ENCODE data around the gene GDF15. TPM values are rescaled to one million over a fixed set of nuclear protein-coding genes. Genes with fewer than 3 reads are reported as not detected.

Gene GDF15
- polyA plus RNA-seq, 3 donors: 0.36 TPM; not detected in 2

- Histone ChIP-seq H2AFZ (ENCODE audit: insufficient read depth, low read depth, low read length, poor library complexity, severe bottlenecking) (no peak overlapping the region), H3K79me2 (ENCODE audit: insufficient read depth, low read length) (no peaks in the 10 kb centered on the region), H3K4me3 (replicated peaks in 1 of 3; ENCODE audit: low read depth in 2 of 3, low read length in 3 of 3) (no peak overlapping the region), H3K9me3 (replicated peaks in 1 of 2; ENCODE audit: control insufficient read depth in 1 of 2, insufficient read depth in 1 of 2, low read length in 2 of 2) (no peaks in the 10 kb centered on the region), H3K27ac (ENCODE audit: low read depth in 1 of 2, low read length in 2 of 2) (no peak overlapping the region), H3K27me3 (ENCODE audit: control insufficient read depth in 2 of 2, insufficient read depth in 2 of 2, low read length in 2 of 2) (no peaks in the 10 kb centered on the region), H3K36me3 (replicated peaks in 1 of 2; ENCODE audit: control insufficient read depth in 1 of 2, insufficient read depth in 2 of 2, low read length in 2 of 2) (peaks cover 35 to 68% of the 10 kb centered on the region in 2 donors), H3K4me1 (ENCODE audit: control insufficient read depth in 1 of 2, insufficient read depth in 2 of 2, low read length in 2 of 2) (no peaks in the 10 kb centered on the region), H3K9ac (ENCODE audit: insufficient read depth, low read length, poor library complexity, severe bottlenecking) (no peak overlapping the region), H4K20me1 (ENCODE audit: insufficient read depth, low read length) (peaks cover 6% of the 10 kb centered on the region), H3K4me2 (replicated peaks; ENCODE audit: extremely low read depth, low read length, poor library complexity, severe bottlenecking) (no peak overlapping the region)
- no peak for TF ChIP-seq CTCF (IDR thresholded peaks at IDR 0.05)
- H3K27me3 Mint-ChIP-seq (ENCODE audit: low read depth in 3 of 3): peaks cover 0 to 4% (median 0%) of the 10 kb centered on the region in 3 donors
- no peak overlapping the region for H3K4me3 Mint-ChIP-seq
- no peaks in the 10 kb centered on the region for H3K4me1 Mint-ChIP-seq
- intact Hi-C loops (cut with micrococcal nuclease): no loop called here
- H3K9me3 Mint-ChIP-seq: peaks cover 0 to 2% (median 0%) of the 10 kb centered on the region in 7 donors
- H3K27ac Mint-ChIP-seq: no peak overlapping the region
- 100% methylated on average over 2 of the region's 3 CpGs for WGBS (ENCODE audit: insufficient coverage)
- peaks cover 62 to 84% of the 10 kb centered on the region in 2 donors for H3K36me3 Mint-ChIP-seq
- no peak for DNase-seq
Observed at GRCh38 chr19:18357041-18357440, 28.9 kb upstream of the GDF15 start.

- H3K4me1 ChIP-seq (ENCODE audit: control insufficient read depth in 1 of 2, insufficient read depth in 2 of 2, low read length in 2 of 2): peaks cover 25 to 26% of the 10 kb centered on the region in 2 donors
- peaks cover 0 to 7% (median 0%) of the 10 kb centered on the region in 7 donors for H3K9me3 Mint-ChIP-seq
- no peak overlapping the region for H3K4me3 ChIP-seq (replicated peaks in 1 of 3; ENCODE audit: low read depth in 2 of 3, low read length in 3 of 3)
- H3K27me3 ChIP-seq (ENCODE audit: control insufficient read depth in 2 of 2, insufficient read depth in 2 of 2, low read length in 2 of 2): no peaks in the 10 kb centered on the region
- H2AFZ ChIP-seq (ENCODE audit: insufficient read depth, low read depth, low read length, poor library complexity, severe bottlenecking): no peak overlapping the region
- H3K9ac ChIP-seq (ENCODE audit: insufficient read depth, low read length, poor library complexity, severe bottlenecking): no peak overlapping the region
- no peaks in the 10 kb centered on the region for H3K9me3 ChIP-seq (replicated peaks in 1 of 2; ENCODE audit: control insufficient read depth in 1 of 2, insufficient read depth in 1 of 2, low read length in 2 of 2)
- no peak overlapping the region for H3K4me2 ChIP-seq (replicated peaks; ENCODE audit: extremely low read depth, low read length, poor library complexity, severe bottlenecking)
- no peak overlapping the region for H3K4me3 Mint-ChIP-seq
- intact Hi-C loops (cut with micrococcal nuclease): no loop called here
- H3K4me1 Mint-ChIP-seq: peaks cover 33% of the 10 kb centered on the region
- no peak overlapping the region for H3K27ac ChIP-seq (ENCODE audit: low read depth in 1 of 2, low read length in 2 of 2)
- peaks cover 0 to 5% (median 2%) of the 10 kb centered on the region in 3 donors for H3K27me3 Mint-ChIP-seq (ENCODE audit: low read depth in 3 of 3)
- 95% methylated on average over 4 of the region's 8 CpGs for WGBS (ENCODE audit: insufficient coverage)
- H3K36me3 ChIP-seq (replicated peaks in 1 of 2; ENCODE audit: control insufficient read depth in 1 of 2, insufficient read depth in 2 of 2, low read length in 2 of 2): peaks cover 33 to 60% of the 10 kb centered on the region in 2 donors
- TF ChIP-seq CTCF (IDR thresholded peaks at IDR 0.05): no peak
- DNase-seq: no peak
- no peaks in the 10 kb centered on the region for H4K20me1 ChIP-seq (ENCODE audit: insufficient read depth, low read length)
- no peaks in the 10 kb centered on the region for H3K79me2 ChIP-seq (ENCODE audit: insufficient read depth, low read length)
- peaks cover 73 to 92% of the 10 kb centered on the region in 2 donors for H3K36me3 Mint-ChIP-seq
- H3K27ac Mint-ChIP-seq: no peak overlapping the region
Observed at GRCh38 chr19:18361646-18362045, 24.3 kb upstream of the GDF15 start.

Data from CD14-positive monocyte (primary cell).